Naive B cell (primary cell): ENCODE results near the gene B9D1. TPM values are rescaled to one million over a fixed set of nuclear protein-coding genes. Genes with fewer than 3 reads are reported as not detected.
"Not testable (repeated sequence)": the region's sequence is repeated elsewhere in the genome, so short reads cannot be mapped to it uniquely, and the experiment has no call there.

Experiments
- ATAC-seq, 2 donors: fragments of 150-1000 bp; cut with Tn5 transposase; 2 replicates each; pipeline ENCODE4 v1.10.0; 2021; ENCODE audit warnings: low read depth in 2 of 2, mild to moderate bottlenecking in 2 of 2, moderate library complexity in 2 of 2
- DNase-seq: peaks from one replicate; pipeline ENCODE4 v3.0.0; 2022
- H3K27ac Mint-ChIP-seq, 6 donors: one replicate each; pipeline ENCODE4 v1.8.0; 2020 to 2022; ENCODE audit warnings: mild to moderate bottlenecking in 6 of 6, mixed read lengths in 6 of 6, moderate library complexity in 5 of 6, inconsistent platforms in 2 of 6
- H3K27me3 Mint-ChIP-seq, 3 donors: one replicate each; pipeline ENCODE4 v1.8.0; 2021 to 2022; ENCODE audit warnings: mixed read lengths in 3 of 3, mild to moderate bottlenecking in 1 of 3
- H3K36me3 Mint-ChIP-seq, 2 donors: one replicate each; pipeline ENCODE4 v1.8.0; 2020 to 2022; ENCODE audit warnings: mixed read lengths in 2 of 2, inconsistent platforms in 1 of 2, mild to moderate bottlenecking in 1 of 2
- H3K4me1 Mint-ChIP-seq, 3 donors: one replicate each; pipeline ENCODE4 v1.8.0; 2020 to 2022; ENCODE audit warnings: mixed read lengths in 3 of 3, inconsistent platforms in 1 of 3, mild to moderate bottlenecking in 1 of 3, moderate library complexity in 1 of 3
- H3K4me3 Mint-ChIP-seq, 8 donors: one replicate each; pipeline ENCODE4 v1.8.0; 2020 to 2022; ENCODE audit warnings: mild to moderate bottlenecking in 8 of 8, mixed read lengths in 8 of 8, moderate library complexity in 8 of 8, inconsistent platforms in 2 of 8
- H3K9me3 Mint-ChIP-seq, 7 donors: one replicate each; pipeline ENCODE4 v1.8.0; 2020 to 2022; ENCODE audit warnings: mixed read lengths in 7 of 7, mild to moderate bottlenecking in 5 of 7, inconsistent platforms in 2 of 7, moderate library complexity in 1 of 7
- polyA plus RNA-seq, 6 donors: library from polyadenylated mRNA; unstranded; fragments of 300-500 nt; fragmentation: Illumina TruSeq; gene quantifications; one replicate each; pipeline ENCODE4 v1.2.3, GENCODE V29; 2021; ENCODE audit warnings: low read depth in 6 of 6

The B9D1 gene
- polyA plus RNA-seq, 6 donors from 2014 or later: 1.2 to 4.1 (median 1.6) TPM

- Mint-ChIP-seq H3K9me3 (no peaks in the 10 kb centered on the region), H3K27ac (no peak overlapping the region), H3K36me3 (no peaks in the 10 kb centered on the region), H3K27me3 (peaks cover 27 to 39% (median 38%) of the 10 kb centered on the region in 3 donors), H3K4me3 (no peak overlapping the region), H3K4me1 (no peaks in the 10 kb centered on the region)
- ATAC-seq: no peak
- DNase-seq: no peak
Observed at GRCh38 chr17:19354748-19355147, 7.8 kb downstream of the B9D1 start.

DNA sequence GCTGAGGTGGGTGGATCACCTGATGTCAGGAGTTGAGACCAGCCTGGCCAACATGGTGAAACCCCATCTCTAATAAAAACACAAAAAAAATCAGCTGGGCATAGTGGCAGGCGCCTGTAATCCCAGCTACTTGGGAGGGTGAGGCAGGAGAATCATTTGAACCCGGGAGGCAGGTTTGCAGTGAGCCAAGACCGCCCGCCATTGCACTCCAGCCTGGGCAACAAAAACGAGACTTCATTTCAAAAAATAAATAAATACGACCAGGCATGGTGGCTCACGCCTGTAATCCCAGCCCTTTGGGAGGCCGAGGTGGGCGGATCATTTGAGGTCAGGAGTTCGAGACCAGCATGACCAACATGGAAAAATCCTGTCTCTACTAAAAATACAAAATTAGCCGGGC lies 9.1 kb downstream of the B9D1 start:
- H3K4me3 Mint-ChIP-seq, ATAC-seq, H3K36me3 Mint-ChIP-seq, DNase-seq, H3K9me3 Mint-ChIP-seq, H3K27ac Mint-ChIP-seq, H3K4me1 Mint-ChIP-seq: not testable (repeated sequence)
- H3K27me3 Mint-ChIP-seq: peaks cover 21 to 26% (median 25%) of the 10 kb centered on the region in 3 donors

DNA sequence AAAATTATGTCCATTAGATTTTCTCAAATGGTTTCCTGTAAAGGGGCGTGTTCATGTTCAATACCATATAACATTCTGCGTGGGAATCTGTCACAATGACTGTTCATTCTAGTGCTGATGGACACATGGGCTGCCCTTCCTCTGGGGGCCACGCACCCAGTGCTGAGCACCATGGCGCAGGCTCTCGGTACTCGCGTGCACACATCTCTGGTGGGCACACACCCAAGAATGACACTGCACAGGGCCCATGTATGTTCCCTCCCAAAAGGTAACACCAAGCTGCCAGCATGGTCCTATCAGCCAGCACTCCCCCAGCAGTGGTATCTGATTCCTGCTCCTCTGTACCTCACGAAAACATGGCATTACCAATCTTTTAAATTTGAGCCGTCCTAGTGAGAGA lies 13.7 kb downstream of the B9D1 start:
- H3K27me3 Mint-ChIP-seq: peaks cover under 1 to 14% (median under 1%) of the 10 kb centered on the region in 3 donors
- H3K9me3 Mint-ChIP-seq: no peaks in the 10 kb centered on the region
- no peaks in the 10 kb centered on the region for H3K36me3 Mint-ChIP-seq
- DNase-seq (no peak), ATAC-seq (no peak)
- no peak overlapping the region for H3K27ac Mint-ChIP-seq
- no peak overlapping the region for H3K4me3 Mint-ChIP-seq
- peaks cover 0 to 5% (median 0%) of the 10 kb centered on the region in 3 donors for H3K4me1 Mint-ChIP-seq

DNA sequence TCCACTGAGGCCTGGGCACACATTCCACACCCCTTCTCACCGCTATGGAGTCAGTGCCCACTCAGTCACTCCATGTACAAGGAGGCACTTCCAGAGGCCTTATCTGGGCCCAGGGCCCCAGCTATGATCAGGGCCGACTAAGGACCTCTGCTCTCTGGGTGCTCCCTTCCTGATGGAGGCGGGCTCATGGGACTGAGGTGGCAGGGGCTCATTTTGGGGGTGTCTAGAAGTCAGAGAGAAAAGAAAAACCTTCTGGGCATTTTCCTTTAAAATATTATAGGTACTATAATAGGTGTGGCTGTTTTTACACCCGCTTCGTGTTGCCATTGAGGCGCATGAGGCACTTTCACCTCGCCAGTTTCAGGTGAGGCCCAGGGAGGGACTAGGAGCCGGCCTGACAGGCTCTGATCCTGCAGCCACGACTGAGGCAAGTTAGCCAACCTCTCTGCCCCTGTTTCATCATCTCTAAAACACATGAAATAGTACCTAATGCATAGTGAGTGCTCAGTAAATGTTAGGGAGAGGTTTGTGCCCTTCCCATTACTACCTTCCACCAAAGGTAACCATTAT lies 14.4 kb downstream of the B9D1 start:
- peaks cover 0 to 5% (median 0%) of the 10 kb centered on the region in 3 donors for H3K4me1 Mint-ChIP-seq
- no peaks in the 10 kb centered on the region for H3K36me3 Mint-ChIP-seq

DNA sequence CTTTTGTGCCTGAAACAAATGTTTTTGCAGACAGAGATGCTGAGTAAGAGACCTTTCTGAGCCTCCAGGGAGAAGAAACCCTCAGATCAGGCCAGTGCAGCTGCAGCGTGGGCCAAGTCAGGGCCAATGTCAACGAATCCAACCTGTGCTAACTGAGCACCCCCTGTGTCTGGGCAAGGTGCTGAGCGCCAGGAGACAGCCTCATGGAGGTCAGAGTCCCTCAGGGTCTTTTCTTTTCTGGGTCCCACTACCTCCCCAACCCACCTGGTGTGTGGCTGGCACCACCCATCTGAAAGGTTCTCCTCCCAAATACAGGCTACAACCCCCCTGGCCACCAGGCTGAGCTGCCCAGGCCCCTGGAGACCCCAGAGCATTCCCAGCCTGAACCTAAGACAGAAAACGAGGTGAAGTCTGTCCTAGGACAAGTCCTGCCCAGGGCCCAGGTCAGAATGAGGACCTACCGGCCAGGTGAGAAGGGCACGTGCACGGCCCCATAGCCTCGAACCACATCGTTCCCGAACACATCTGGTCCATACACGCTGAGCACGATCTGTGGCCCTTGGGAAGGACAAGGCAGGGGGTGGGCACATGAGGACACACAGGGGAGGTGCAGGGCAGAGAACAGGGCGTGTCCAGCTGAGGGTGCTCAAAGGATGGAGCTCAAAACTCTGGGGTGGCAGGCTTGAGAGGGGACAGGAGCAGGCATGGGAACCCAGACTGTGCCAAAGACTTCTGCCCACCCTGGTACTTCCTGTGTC lies 15.0 kb downstream of the B9D1 start:
- Mint-ChIP-seq H3K27ac (no peak overlapping the region), H3K4me1 (peaks cover 0 to 5% (median 0%) of the 10 kb centered on the region in 3 donors), H3K9me3 (no peaks in the 10 kb centered on the region), H3K36me3 (no peaks in the 10 kb centered on the region), H3K4me3 (no peak overlapping the region), H3K27me3 (peaks cover 0 to 20% (median 0%) of the 10 kb centered on the region in 3 donors)
- no peak for DNase-seq
- ATAC-seq: no peak

More for the DNA sequence above, 14.4 kb downstream of the B9D1 start:
- ATAC-seq (no peak), DNase-seq (no peak)
- Mint-ChIP-seq H3K9me3 (no peaks in the 10 kb centered on the region), H3K4me3 (no peak overlapping the region), H3K27me3 (peaks cover 0 to 14% (median 0%) of the 10 kb centered on the region in 3 donors), H3K27ac (peak overlapping the region in 1 of 6 donors; percentile 41)

- Mint-ChIP-seq H3K4me1 (peaks cover 0 to 11% (median 0%) of the 10 kb centered on the region in 3 donors), H3K36me3 (no peaks in the 10 kb centered on the region), H3K27ac (peak overlapping the region in 3 of 6 donors; percentile 4 to 67 (median 55)), H3K4me3 (peak overlapping the region in 1 of 8 donors; percentile 67), H3K27me3 (peaks cover 5 to 24% (median 8%) of the 10 kb centered on the region in 3 donors), H3K9me3 (no peaks in the 10 kb centered on the region)
- DNase-seq (no peak), ATAC-seq (no peak)
Observed at GRCh38 chr17:19346351-19347255, 15.9 kb downstream of the B9D1 start.

GRCh38 chr17:19345486-19346350 lies 16.8 kb downstream of the B9D1 start:
- DNase-seq (no peak), ATAC-seq (no peak)
- H3K36me3 Mint-ChIP-seq: no peaks in the 10 kb centered on the region
- no peak overlapping the region for H3K27ac Mint-ChIP-seq
- H3K27me3 Mint-ChIP-seq: peaks cover 8 to 27% (median 16%) of the 10 kb centered on the region in 3 donors
- no peaks in the 10 kb centered on the region for H3K9me3 Mint-ChIP-seq
- H3K4me3 Mint-ChIP-seq: peak overlapping the region in 1 of 8 donors; percentile 43
- peaks cover 0 to 13% (median 0%) of the 10 kb centered on the region in 3 donors for H3K4me1 Mint-ChIP-seq

DNA sequence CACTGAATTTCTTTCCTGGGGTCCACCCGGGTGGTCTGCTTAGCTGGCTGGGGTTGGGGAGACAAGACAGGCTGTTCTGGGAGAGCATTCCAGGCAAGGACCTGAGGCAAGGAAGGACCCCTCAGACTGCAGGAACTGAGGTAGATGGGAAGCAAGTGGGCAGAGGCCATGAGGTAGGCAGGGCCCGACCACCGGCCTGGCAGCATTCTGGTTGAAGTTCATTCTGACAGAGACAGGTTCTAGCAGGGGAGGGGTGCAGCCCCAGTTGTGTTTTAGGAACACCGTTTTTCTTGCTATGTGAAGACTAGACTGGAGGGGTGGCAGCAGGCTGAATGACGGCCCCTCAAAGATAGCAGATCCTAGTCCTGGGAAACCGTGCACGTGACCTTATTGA lies 17.5 kb downstream of the B9D1 start:
- H3K27me3 Mint-ChIP-seq: peaks cover 9 to 29% (median 16%) of the 10 kb centered on the region in 3 donors
- no peaks in the 10 kb centered on the region for H3K36me3 Mint-ChIP-seq
- H3K9me3 Mint-ChIP-seq: no peaks in the 10 kb centered on the region
- H3K27ac Mint-ChIP-seq: no peak overlapping the region
- no peak overlapping the region for H3K4me3 Mint-ChIP-seq
- peaks cover 0 to 13% (median 0%) of the 10 kb centered on the region in 3 donors for H3K4me1 Mint-ChIP-seq
- ATAC-seq (no peak), DNase-seq (no peak)

DNA sequence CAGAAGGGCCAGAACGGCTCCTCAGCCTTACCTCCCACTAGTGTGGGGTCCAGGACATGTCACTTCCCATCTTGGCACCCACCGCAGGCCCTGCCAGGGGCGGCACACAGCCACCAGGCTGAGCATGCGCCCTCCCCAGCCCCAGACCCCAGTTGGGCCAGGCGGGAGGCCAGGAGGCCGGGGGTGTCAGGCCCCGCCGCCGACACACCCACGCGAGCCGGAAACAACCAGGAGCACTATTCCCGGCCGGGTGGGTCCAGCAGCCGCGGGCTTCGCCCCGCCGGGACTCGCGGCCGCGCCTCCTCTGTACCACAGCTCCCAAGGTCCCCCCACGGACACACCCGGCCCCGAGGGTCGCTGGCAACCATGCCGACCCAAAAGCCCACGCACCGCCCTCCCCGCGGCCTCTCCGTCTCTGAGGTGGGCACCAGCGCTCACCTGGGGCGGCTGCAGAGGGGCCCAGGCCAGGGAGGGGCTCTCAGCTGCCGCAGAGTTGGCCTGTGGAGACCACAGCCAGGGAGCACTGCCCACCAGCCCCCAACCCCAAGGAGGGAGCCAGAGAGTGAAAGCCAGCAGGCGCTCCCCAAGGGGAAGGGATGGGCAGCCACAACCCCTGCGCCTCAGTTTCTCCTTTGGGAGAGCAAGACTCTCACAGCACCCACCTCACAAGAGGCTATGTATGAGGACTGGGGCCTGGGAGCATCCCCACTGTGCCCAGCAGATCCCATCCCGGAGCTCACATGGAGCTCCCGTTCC lies 18.0 kb downstream of the B9D1 start:
- H3K27me3 Mint-ChIP-seq: peaks cover 12 to 30% (median 16%) of the 10 kb centered on the region in 3 donors
- no peak overlapping the region for H3K27ac Mint-ChIP-seq
- DNase-seq (no peak), ATAC-seq (no peak)
- no peaks in the 10 kb centered on the region for H3K36me3 Mint-ChIP-seq
- H3K9me3 Mint-ChIP-seq: no peaks in the 10 kb centered on the region
- H3K4me1 Mint-ChIP-seq: peaks cover 0 to 13% (median 0%) of the 10 kb centered on the region in 3 donors
- H3K4me3 Mint-ChIP-seq: no peak overlapping the region

DNA sequence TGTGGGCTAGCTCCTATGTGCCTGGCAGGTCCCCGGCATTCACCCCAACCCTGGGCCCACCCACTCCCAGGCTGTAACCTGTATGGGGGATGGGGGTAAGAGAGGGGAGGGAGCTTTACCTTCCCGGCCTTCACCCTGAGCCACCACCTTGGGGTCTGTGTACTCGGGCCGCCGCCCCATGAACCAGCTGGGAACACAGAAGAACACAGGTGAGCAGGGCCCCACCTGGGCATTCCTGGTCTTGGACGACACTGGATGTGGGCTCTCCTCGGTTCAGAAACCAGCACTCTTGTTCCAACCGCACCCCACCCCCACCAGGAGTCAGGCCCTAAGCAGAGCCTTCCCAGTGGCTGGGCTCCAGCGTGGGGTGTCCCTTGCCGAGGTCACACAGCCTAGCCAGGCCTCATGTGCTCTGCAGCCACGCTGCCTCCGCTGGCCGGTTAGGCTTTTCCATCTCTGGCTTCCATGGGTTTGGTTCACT lies 18.8 kb downstream of the B9D1 start:
- DNase-seq (no peak), ATAC-seq (no peak)
- H3K4me1 Mint-ChIP-seq: peaks cover 0 to 13% (median 0%) of the 10 kb centered on the region in 3 donors
- no peak overlapping the region for H3K27ac Mint-ChIP-seq
- H3K4me3 Mint-ChIP-seq: no peak overlapping the region
- H3K9me3 Mint-ChIP-seq: no peaks in the 10 kb centered on the region
- no peaks in the 10 kb centered on the region for H3K36me3 Mint-ChIP-seq
- H3K27me3 Mint-ChIP-seq: peaks cover 14 to 38% (median 16%) of the 10 kb centered on the region in 3 donors

GRCh38 chr17:19343256-19343630 lies 19.3 kb downstream of the B9D1 start:
- Mint-ChIP-seq H3K4me3 (no peak overlapping the region), H3K4me1 (peaks cover 0 to 13% (median 0%) of the 10 kb centered on the region in 3 donors), H3K27me3 (peaks cover 14 to 41% (median 16%) of the 10 kb centered on the region in 3 donors), H3K9me3 (no peaks in the 10 kb centered on the region), H3K36me3 (no peaks in the 10 kb centered on the region), H3K27ac (no peak overlapping the region)
- no peak for ATAC-seq
- no peak for DNase-seq
